ENCODE measurements around the gene TLR5.
A peak's percentile ranks its signal among the peaks of the same experiment; 100 is the strongest.

Gene TLR5

GRCh38 chr1:223105568-223105967 lies 37.5 kb downstream of the TLR5 start:
- DNase-seq = no peak

GRCh38 chr1:223102797-223103533 lies 40.1 kb downstream of the TLR5 start:
- no peak for DNase-seq

- DNase-seq = no peak
Measured at GRCh38 chr1:223097713-223098112, 45.3 kb downstream of the TLR5 start.

GRCh38 chr1:223095870-223096269 lies 47.2 kb downstream of the TLR5 start:
- no peak for DNase-seq

- DNase-seq = no peak
Measured at GRCh38 chr1:223091896-223092295, 51.2 kb downstream of the TLR5 start.

- DNase-seq = no peak
Measured at GRCh38 chr1:223089250-223089649, 53.8 kb downstream of the TLR5 start.

- no peak for DNase-seq
Measured at GRCh38 chr1:223088713-223089240, 54.3 kb downstream of the TLR5 start.

- no peak for DNase-seq
Measured at GRCh38 chr1:223087291-223088255, 55.5 kb downstream of the TLR5 start.

- no peak for DNase-seq
Measured at GRCh38 chr1:223084464-223084866, 58.6 kb downstream of the TLR5 start.

GRCh38 chr1:223083831-223084230 lies 59.2 kb downstream of the TLR5 start:
- DNase-seq = no peak

GRCh38 chr1:223082914-223083313 lies 60.1 kb downstream of the TLR5 start:
- DNase-seq = no peak

GRCh38 chr1:223081181-223081994 lies 61.7 kb downstream of the TLR5 start:
- peak; percentile 69 for DNase-seq

- no peak for DNase-seq
Measured at GRCh38 chr1:223079498-223079897, 63.5 kb downstream of the TLR5 start.

GRCh38 chr1:223077247-223077833 lies 65.7 kb downstream of the TLR5 start:
- no peak for DNase-seq

- DNase-seq = no peak
Measured at GRCh38 chr1:223076362-223076761, 66.7 kb downstream of the TLR5 start.

- no peak for DNase-seq
Measured at GRCh38 chr1:223075834-223076233, 67.2 kb downstream of the TLR5 start.

GRCh38 chr1:223074445-223075300 lies 68.4 kb downstream of the TLR5 start:
- DNase-seq = no peak

GRCh38 chr1:223068900-223069665 lies 74.0 kb downstream of the TLR5 start:
- DNase-seq = no peak

- no peak for DNase-seq
Measured at GRCh38 chr1:223067914-223068313, 75.1 kb downstream of the TLR5 start.

- DNase-seq = no peak
Measured at GRCh38 chr1:223066415-223066814, 76.6 kb downstream of the TLR5 start.

GRCh38 chr1:223062177-223062576 lies 80.9 kb downstream of the TLR5 start:
- no peak for DNase-seq

Data from stimulated activated CD4-positive, alpha-beta T cell treated with anti-CD3 and anti-CD28 coated beads, Interleukin-12 subunit alpha, Interleukin-12 subunit beta, amount 100 ng/mL, for 4 hours (primary cell).